Endometrial microvascular endothelial cells (primary cell): ENCODE data around the gene CATSPER3. TPM values are rescaled to one million over a fixed set of nuclear protein-coding genes. Genes with fewer than 3 reads are reported as not detected.
"Not testable (repeated sequence)": the region's sequence is repeated elsewhere in the genome, so short reads cannot be mapped to it uniquely, and the experiment has no call there.

Source experiments
- in situ Hi-C: cut with HindIII; loops from 2 replicates; pipeline ENCODE4 v1.10.0; 2017; ENCODE audit warnings: low sequenced_read_pairs, low pct_unique_long_range_greater_than_20kb; ENCODE audit errors: inconsistent ontology term
- total RNA-seq: library from RNA; depleted of rRNA; stranded (reverse); fragments of >200 nt; gene quantifications from one replicate; pipeline ENCODE4 v1.2.3, GENCODE V29; 2015; ENCODE audit errors: inconsistent ontology term

The CATSPER3 gene
- total RNA-seq, 1 donor from 2014 or later, result not detected

DNA sequence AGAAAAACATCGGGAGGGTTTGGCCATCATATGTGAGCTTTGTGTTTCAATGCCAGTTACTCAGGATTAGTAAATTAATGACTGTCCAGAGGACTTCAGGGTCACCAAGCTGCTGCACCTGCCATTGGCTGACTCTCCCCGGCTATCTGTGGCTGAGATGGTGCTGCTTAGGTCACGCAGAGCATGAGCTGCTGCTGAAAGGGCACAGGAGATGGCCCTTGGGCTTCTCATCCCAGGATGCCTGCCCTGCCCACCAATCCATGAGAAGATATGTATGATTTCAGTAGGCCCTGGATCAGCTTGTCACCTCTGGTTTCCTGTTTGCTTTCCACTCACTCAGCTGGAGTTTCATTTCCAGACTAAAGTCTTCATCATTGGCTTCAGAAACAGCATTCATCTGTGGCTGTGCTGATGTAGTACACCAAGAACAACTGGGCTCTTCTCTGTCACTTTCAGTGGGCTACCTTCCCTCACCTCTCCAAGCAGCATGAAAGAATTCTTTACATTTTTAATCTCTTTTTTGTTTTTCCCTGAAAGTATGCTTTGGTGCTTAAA is 2.4 kb upstream of the CATSPER3 start:
- in situ Hi-C loops, result no loop called here

DNA sequence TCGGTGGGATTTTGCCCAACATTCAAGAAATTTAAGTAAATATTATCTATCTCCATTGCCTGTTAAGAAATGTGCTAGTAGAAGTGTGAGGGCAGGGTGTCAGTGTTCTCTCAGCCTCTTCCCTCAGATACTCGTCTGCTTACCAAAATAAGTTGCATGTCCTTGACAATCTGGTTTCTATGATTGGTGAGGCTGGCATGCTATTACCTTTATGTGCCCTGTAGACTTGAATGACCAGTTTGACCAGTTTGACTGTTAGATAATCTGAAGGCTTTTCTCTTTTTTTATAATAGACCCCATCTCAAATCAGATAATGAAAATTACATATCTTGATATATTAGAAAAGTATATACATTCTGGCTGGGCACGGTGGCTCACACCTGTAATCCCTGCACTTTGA is 348 bp downstream of the CATSPER3 start:
- in situ Hi-C loops, result no loop called here

DNA sequence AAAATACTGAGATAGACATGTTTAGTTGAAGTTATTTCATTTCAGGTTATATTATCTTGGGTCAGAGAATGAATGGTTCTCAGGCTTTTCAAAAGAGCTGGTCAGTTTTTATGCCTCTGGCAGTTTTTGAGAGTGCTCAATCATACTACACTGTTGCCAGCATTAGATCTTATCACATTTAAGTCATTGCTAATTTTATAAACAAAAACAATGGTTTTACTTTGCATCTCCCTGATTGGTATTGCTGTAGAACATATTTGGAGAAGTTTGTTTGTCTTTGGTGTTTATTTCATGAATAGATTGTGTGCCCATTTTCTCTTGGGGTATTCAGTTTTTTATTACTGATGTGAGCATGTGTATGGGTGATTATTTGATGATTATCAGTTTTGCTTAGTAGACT is 1.5 kb downstream of the CATSPER3 start:
- in situ Hi-C loops, result no loop called here

GRCh38 chr5:134975078-134975715 is 7.5 kb downstream of the CATSPER3 start:
- in situ Hi-C loops, result no loop called here

DNA sequence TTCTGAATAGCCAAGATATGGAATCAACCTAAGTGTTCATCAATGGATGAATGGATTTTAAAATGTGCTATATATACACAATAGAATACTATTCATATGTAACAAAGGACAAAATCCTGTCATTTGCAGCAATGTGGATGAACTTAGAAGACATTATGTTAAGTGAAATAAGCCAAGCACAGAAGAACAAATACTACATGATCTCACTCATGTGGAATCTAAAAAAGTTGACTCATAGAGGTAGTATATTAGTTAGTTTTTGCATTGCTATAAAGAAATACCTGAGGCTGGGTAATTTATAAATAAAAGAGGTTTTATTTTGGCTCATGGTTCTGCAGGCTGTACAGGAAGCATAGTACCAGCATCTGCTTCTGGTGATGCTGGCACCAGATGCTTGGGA is 8.1 kb downstream of the CATSPER3 start:
- in situ Hi-C loops, result no loop called here

DNA sequence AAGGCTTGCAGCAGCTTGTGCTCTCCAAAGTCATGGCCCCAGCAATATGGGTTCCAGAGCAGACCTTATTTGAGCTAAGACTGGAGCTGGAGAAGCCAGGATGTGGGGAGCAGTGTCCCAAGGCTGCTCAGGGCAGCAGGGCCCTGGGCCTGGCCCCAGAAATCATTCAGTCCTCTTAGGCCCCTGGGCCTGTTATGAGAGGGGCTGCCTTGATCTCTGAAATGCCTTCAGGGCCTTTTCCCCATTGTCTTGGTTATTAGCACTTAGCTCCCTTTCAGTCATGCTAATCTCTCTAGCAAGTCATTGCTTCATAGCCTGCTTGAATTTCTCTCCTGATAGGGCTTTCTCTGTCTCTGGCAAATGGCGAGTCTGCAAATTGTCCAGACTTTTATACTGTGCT is 9.1 kb downstream of the CATSPER3 start:
- in situ Hi-C loops, result no loop called here

- in situ Hi-C loops, result no loop called here
Observed at GRCh38 chr5:134979416-134979815, 11.7 kb downstream of the CATSPER3 start.

GRCh38 chr5:134982230-134982629 is 14.5 kb downstream of the CATSPER3 start:
- in situ Hi-C loops, result no loop called here

DNA sequence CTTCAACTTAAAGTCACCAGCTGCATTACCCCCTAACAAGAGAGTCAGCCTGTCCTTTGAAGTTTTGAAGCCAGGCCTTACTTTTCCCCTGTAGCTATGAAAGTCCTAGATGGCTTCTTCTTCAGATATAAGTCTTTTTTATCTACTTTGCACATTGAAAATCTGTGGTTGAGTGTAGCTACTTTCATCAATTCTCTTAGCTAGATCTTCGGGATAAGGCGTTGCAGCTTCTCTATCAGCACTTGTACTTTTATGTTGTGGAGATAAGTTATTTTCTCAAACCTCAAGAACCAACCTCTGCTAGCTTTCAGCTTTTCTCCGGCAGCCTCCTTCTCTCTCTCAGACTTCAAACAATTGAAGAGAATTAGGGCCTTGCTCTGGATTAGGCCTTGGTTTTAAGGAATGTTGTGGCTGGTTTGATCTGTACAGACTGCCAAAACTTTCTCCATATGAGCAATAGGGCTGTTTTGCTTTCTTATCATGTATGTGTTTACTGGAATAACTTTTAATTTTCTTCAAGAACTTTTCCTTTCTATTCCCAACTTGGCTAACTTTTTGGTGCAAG is 21.6 kb downstream of the CATSPER3 start:
- in situ Hi-C loops, result no loop called here

DNA sequence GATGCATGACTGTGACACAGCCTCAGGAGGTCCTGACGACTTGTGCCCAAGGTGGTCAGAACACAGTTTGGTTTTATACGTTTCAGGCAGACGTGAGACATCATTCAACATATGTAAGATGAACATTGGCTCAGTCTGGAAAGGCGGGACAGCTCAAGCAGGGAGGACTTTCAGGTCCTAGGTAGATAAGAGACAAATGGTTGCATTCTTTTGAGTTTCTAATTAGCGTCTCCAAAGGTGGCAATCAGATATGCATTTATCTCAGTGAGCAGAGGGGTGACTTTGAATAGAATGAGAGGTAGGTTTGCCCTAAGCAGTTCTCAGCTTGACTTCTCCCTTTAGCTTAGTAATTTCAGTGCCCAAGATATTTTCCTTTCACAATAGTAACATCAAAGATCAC is 22.5 kb downstream of the CATSPER3 start:
- in situ Hi-C loops, result not testable (repeated sequence)

- in situ Hi-C loops, result no loop called here
Observed at GRCh38 chr5:134992148-134992547, 24.4 kb downstream of the CATSPER3 start.

DNA sequence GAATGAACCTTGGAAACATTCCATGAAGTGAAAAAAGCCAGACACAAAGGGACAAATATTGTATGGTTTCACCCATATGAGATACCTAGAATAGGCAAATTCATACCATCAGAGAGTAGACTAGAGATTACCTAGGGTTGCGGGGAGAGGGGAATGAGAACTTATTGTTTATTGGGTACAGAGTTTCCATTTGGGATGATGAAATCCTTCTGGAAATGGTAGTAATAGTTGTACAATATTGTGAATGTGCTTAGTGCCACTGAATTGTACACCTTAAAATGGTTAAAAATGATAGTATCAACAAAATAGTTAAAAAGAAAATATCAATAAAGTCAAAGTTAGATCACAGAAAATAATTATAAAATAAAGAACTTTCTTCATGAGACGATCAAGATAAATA is 25.5 kb downstream of the CATSPER3 start:
- in situ Hi-C loops, result no loop called here

DNA sequence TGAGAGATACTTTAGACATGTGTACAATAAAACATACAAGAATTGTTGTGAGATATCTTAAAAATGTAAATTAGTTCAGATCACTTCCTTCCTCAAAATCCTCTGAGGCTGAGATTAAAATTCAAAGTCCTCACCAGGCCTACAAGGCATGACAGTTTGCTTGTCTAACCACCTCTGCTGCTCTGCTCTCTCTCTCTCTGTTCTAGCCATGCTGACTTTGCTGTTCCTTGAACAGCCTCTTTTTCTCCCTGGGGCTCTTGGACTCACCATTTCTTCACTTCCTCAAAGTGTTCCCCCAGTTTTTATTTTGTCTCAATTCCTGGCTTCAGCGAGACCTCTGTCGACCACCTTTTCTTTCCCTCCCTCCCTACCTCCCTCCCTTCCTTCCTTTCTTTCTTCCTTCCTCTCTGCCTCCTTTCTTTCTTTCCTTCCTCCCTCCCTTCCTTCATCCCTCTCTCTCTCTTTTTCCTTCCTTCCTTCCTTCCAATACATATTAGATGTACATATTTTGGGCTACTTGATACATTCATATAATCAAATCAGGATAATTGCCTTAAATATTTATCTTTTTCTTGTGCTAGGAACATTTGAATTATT is 27.0 kb downstream of the CATSPER3 start:
- in situ Hi-C loops, result no loop called here

- in situ Hi-C loops, result no loop called here
Observed at GRCh38 chr5:134995850-134996402, 28.2 kb downstream of the CATSPER3 start.

GRCh38 chr5:134997015-134997414 is 29.3 kb downstream of the CATSPER3 start:
- in situ Hi-C loops, result no loop called here

DNA sequence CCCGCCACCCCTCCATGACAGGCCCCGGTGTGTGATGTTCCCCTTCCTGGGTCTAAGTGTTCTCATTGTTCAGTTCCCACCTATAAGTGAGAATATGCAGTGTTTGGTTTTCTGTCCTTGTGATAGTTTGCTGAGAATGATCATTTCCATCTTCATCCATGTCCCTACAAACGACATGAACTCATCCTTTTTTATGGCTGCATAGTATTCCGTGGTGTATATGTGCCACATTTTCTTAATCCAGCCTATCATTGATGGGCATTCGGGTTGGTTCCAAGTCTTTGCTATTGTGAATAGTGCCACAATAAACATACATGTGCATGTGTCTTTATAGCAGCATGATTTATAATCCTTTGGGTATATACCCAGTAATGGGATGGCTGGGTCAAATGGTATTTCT is 30.4 kb downstream of the CATSPER3 start:
- in situ Hi-C loops, result not testable (repeated sequence)

GRCh38 chr5:135004376-135004775 is 36.7 kb downstream of the CATSPER3 start:
- in situ Hi-C loops, result no loop called here

GRCh38 chr5:135005076-135005475 is 37.4 kb downstream of the CATSPER3 start:
- in situ Hi-C loops, result no loop called here

- in situ Hi-C loops, result no loop called here
Observed at GRCh38 chr5:135007305-135007704, 39.6 kb downstream of the CATSPER3 start.

GRCh38 chr5:135007749-135008363 is 40.1 kb downstream of the CATSPER3 start:
- in situ Hi-C loops, result no loop called here
